HEK293 (cell line): Measurements from ENCODE around the gene CREBBP.

ENCODE experiments used
- CTCF ChIA-PET: fragments of 350-600 bp; formaldehyde crosslinking; extraction: SDS; loops from one replicate; lab custom pipeline; 2021; ENCODE audit warnings: antibody characterized with exemption; lab: Yijun Ruan, JAX
- POLR2A ChIA-PET: fragments of 300-600 bp; formaldehyde crosslinking; extraction: SDS; loops from one replicate; lab custom pipeline; 2020; ENCODE audit warnings: antibody characterized with exemption, inconsistent platforms; lab: Yijun Ruan, JAX
- H3K27ac ChIP-seq: fragments of 200-500 bp; sonication (Bioruptor generic); 2 replicates; pipeline ENCODE4 v1.5.1; 2014; ENCODE audit warnings: low read depth, low read length, control low read depth, inconsistent platforms; ENCODE audit errors: extremely low read depth
- H3K36me3 ChIP-seq, 2 experiments: fragments of 200-500 bp in 1 of 2; sonication (Bioruptor generic) in 1 of 2; 1 replicate in 1 of 2; 2 replicates in 1 of 2; pipeline ENCODE4 v1.5.1; 2014 to 2017; ENCODE audit warnings: inconsistent platforms in 2 of 2, low read length in 2 of 2; ENCODE audit not compliant: control insufficient read depth in 2 of 2, insufficient read depth in 1 of 2
- H3K4me1 ChIP-seq: fragments of 200-500 bp; sonication (Bioruptor generic); 2 replicates; pipeline ENCODE4 v1.5.1; 2014; ENCODE audit warnings: mild to moderate bottlenecking, low read length, inconsistent platforms; ENCODE audit not compliant: control insufficient read depth, insufficient read depth
- H3K4me3 ChIP-seq: 2 replicates; pipeline ENCODE4 v1.5.1; 2011; ENCODE audit warnings: low read depth, mild to moderate bottlenecking, control low read depth, low read length, moderate library complexity
- H3K9me3 ChIP-seq: fragments of 200-500 bp; sonication (Bioruptor generic); 2 replicates; pipeline ENCODE4 v1.5.1; 2014; ENCODE audit warnings: low read depth, low read length, inconsistent platforms; ENCODE audit not compliant: control insufficient read depth, insufficient read depth
- EGR2 ChIP-seq: fragments of 450-650 bp; formaldehyde crosslinking; IDR thresholded peaks from 2 replicates; pipeline ENCODE4 v1.5.1; 2016; ENCODE audit warnings: low read depth, missing biosample characterization, missing genetic modification characterization
- PRDM1 ChIP-seq: fragments of 450-650 bp; formaldehyde crosslinking; IDR thresholded peaks from 2 replicates; pipeline ENCODE4; 2016; ENCODE audit warnings: missing biosample characterization, missing genetic modification characterization
- PRDM10 ChIP-seq: fragments of 450-650 bp; formaldehyde crosslinking; IDR thresholded peaks from 2 replicates; pipeline ENCODE4 v1.5.1; 2016; ENCODE audit warnings: missing biosample characterization, missing genetic modification characterization
- REST ChIP-seq: fragments of 450-650 bp; formaldehyde crosslinking; IDR thresholded peaks from 2 replicates; pipeline ENCODE4 v1.5.1; 2016; ENCODE audit warnings: missing biosample characterization, missing genetic modification characterization
- TCF7L2 ChIP-seq: IDR thresholded peaks from 2 replicates; pipeline ENCODE4 v1.6.1; 2011; ENCODE audit warnings: low read depth, mild to moderate bottlenecking, inconsistent platforms, low read length, moderate library complexity, borderline replicate concordance
- TSHZ1 ChIP-seq: fragments of 450-650 bp; formaldehyde crosslinking; IDR thresholded peaks from 2 replicates; pipeline ENCODE4 v1.5.1; 2016; ENCODE audit warnings: missing biosample characterization, missing genetic modification characterization, borderline replicate concordance
- ZBTB1 ChIP-seq: fragments of 450-650 bp; formaldehyde crosslinking; IDR thresholded peaks from 2 replicates; pipeline ENCODE4 v1.5.1; 2016; ENCODE audit warnings: missing biosample characterization, missing genetic modification characterization
- ZBTB17 ChIP-seq: fragments of 450-650 bp; formaldehyde crosslinking; IDR thresholded peaks from 2 replicates; pipeline ENCODE4 v1.5.1; 2016; ENCODE audit warnings: missing biosample characterization, missing genetic modification characterization
- ZBTB21 ChIP-seq: fragments of 450-650 bp; formaldehyde crosslinking; IDR thresholded peaks from 2 replicates; pipeline ENCODE4 v1.5.1; 2017; ENCODE audit warnings: missing biosample characterization, missing genetic modification characterization
- ZBTB6 ChIP-seq: fragments of 450-650 bp; formaldehyde crosslinking; IDR thresholded peaks from 2 replicates; pipeline ENCODE4 v1.5.1; 2017; ENCODE audit warnings: missing biosample characterization, missing genetic modification characterization
- ZEB2 ChIP-seq: fragments of 450-650 bp; formaldehyde crosslinking; IDR thresholded peaks from 2 replicates; pipeline ENCODE4 v1.5.1; 2016; ENCODE audit warnings: missing biosample characterization, missing genetic modification characterization
- ZFP3 ChIP-seq: fragments of 450-650 bp; formaldehyde crosslinking; IDR thresholded peaks from 2 replicates; pipeline ENCODE4 v1.5.1; 2016; ENCODE audit warnings: low read depth, missing biosample characterization, missing genetic modification characterization
- ZNF114 ChIP-seq: fragments of 450-650 bp; formaldehyde crosslinking; IDR thresholded peaks from 2 replicates; pipeline ENCODE4 v1.5.0; 2017; ENCODE audit warnings: missing biosample characterization, missing genetic modification characterization
- ZNF133 ChIP-seq: fragments of 450-650 bp; formaldehyde crosslinking; IDR thresholded peaks from 2 replicates; pipeline ENCODE4 v1.5.1; 2016; ENCODE audit warnings: missing biosample characterization, missing genetic modification characterization
- ZNF16 ChIP-seq: fragments of 450-650 bp; formaldehyde crosslinking; IDR thresholded peaks from 2 replicates; pipeline ENCODE4 v1.5.1; 2016; ENCODE audit warnings: low read depth, missing biosample characterization, missing genetic modification characterization
- ZNF2 ChIP-seq: fragments of 450-650 bp; formaldehyde crosslinking; IDR thresholded peaks from 2 replicates; pipeline ENCODE4 v1.5.1; 2016; ENCODE audit warnings: missing biosample characterization, missing genetic modification characterization
- ZNF350 ChIP-seq: fragments of 450-650 bp; formaldehyde crosslinking; IDR thresholded peaks from 2 replicates; pipeline ENCODE4 v1.5.0; 2017; ENCODE audit warnings: missing biosample characterization, mild to moderate bottlenecking, missing genetic modification characterization
- ZNF362 ChIP-seq: fragments of 450-650 bp; formaldehyde crosslinking; IDR thresholded peaks from 2 replicates; pipeline ENCODE4 v1.5.1; 2016; ENCODE audit warnings: missing biosample characterization, missing genetic modification characterization
- ZNF366 ChIP-seq: fragments of 450-650 bp; formaldehyde crosslinking; conservative IDR thresholded peaks from 2 replicates; pipeline ENCODE4 v1.5.1; 2016; ENCODE audit warnings: missing biosample characterization, missing genetic modification characterization
- ZNF558 ChIP-seq: fragments of 450-650 bp; formaldehyde crosslinking; IDR thresholded peaks from 2 replicates; pipeline ENCODE4 v1.5.1; 2016; ENCODE audit warnings: missing biosample characterization, missing genetic modification characterization
- ZNF623 ChIP-seq: fragments of 450-650 bp; formaldehyde crosslinking; IDR thresholded peaks from 2 replicates; pipeline ENCODE4 v1.5.1; 2016; ENCODE audit warnings: missing biosample characterization, missing genetic modification characterization
- ZNF785 ChIP-seq: fragments of 450-650 bp; formaldehyde crosslinking; IDR thresholded peaks from 2 replicates; pipeline ENCODE4 v1.5.1; 2016; ENCODE audit warnings: missing biosample characterization, missing genetic modification characterization
- ZSCAN16 ChIP-seq: fragments of 450-650 bp; formaldehyde crosslinking; IDR thresholded peaks from 2 replicates; pipeline ENCODE4 v1.5.1; 2016; ENCODE audit warnings: missing biosample characterization, missing genetic modification characterization
- ZXDB ChIP-seq: fragments of 450-650 bp; formaldehyde crosslinking; IDR thresholded peaks from 2 replicates; pipeline ENCODE4 v1.5.1; 2016; ENCODE audit warnings: missing biosample characterization, missing genetic modification characterization

Gene CREBBP

GRCh38 chr16:3829631-3830536, 50.6 kb downstream of the CREBBP start:
- Histone ChIP-seq H3K9me3 (no peaks in the 10 kb centered on the region), H3K36me3 (peaks cover 0 to 6% of the 10 kb centered on the region in 2 experiments; a peak in 2 of 3 replicates), H3K4me3 (no peak overlapping the region), H3K27ac (no peak overlapping the region), H3K4me1 (peaks cover 3% of the 10 kb centered on the region; the same call in 1 of the 2 replicates)
- ChIA-PET CTCF (no interaction called here), POLR2A (interaction anchor here (0.6 kb wide), 1 partner anchor 37 kb away, joined by 8 read pairs; no protein-coding TSS in a partner anchor)
- no peak for TF ChIP-seq ZBTB6 (tag by site-specific recombination)
- peak; percentile 64; the same call in 1 of the 2 replicates for TF ChIP-seq ZNF558 (tag by site-specific recombination)
- TF ChIP-seq ZFP3, result no peak
- no peak for TF ChIP-seq ZBTB1 (tag by site-specific recombination)
- TF ChIP-seq ZNF362, result peak; percentile 77
- TF ChIP-seq ZNF785 (tag by site-specific recombination), result no peak
- peak; percentile 39; the same call in 1 of the 2 replicates for TF ChIP-seq ZEB2 (tag by site-specific recombination)
- TF ChIP-seq ZBTB17 (tag by site-specific recombination), result peak; percentile 41
- peak; percentile 48; the same call in 1 of the 2 replicates for TF ChIP-seq ZXDB (tag by site-specific recombination)
- TF ChIP-seq ZNF623 (tag by site-specific recombination), result peak; percentile 14; the same call in 1 of the 2 replicates
- TF ChIP-seq TCF7L2, result no peak
- no peak for TF ChIP-seq ZNF114 (tag by site-specific recombination)
- peak; percentile 31; the same call in 1 of the 2 replicates for TF ChIP-seq PRDM1 (tag by site-specific recombination)
- peak; percentile 83 for TF ChIP-seq PRDM10 (tag by site-specific recombination)
- no peak for TF ChIP-seq ZNF16
- peak; percentile 30; the same call in 1 of the 2 replicates for TF ChIP-seq ZNF366 (tag by site-specific recombination)
- TF ChIP-seq ZNF350, result no peak
- no peak for TF ChIP-seq TSHZ1 (tag by site-specific recombination)
- no peak; the same call in 1 of the 2 replicates for TF ChIP-seq ZNF2 (tag by site-specific recombination)
- TF ChIP-seq EGR2, result peak; percentile 81
- TF ChIP-seq ZNF133, result no peak
- TF ChIP-seq ZSCAN16 (tag by site-specific recombination), result no peak
- no peak for TF ChIP-seq REST (tag by site-specific recombination)
- no peak for TF ChIP-seq ZBTB21
